ENCODE measurements around the gene TIFAB. TPM values are rescaled to one million over a fixed set of nuclear protein-coding genes. Genes with fewer than 3 reads are reported as not detected.

Gene TIFAB
- total and polyA plus RNA-seq, 7 donors, result 0.46 to 1.4 TPM; not detected in 5

DNA sequence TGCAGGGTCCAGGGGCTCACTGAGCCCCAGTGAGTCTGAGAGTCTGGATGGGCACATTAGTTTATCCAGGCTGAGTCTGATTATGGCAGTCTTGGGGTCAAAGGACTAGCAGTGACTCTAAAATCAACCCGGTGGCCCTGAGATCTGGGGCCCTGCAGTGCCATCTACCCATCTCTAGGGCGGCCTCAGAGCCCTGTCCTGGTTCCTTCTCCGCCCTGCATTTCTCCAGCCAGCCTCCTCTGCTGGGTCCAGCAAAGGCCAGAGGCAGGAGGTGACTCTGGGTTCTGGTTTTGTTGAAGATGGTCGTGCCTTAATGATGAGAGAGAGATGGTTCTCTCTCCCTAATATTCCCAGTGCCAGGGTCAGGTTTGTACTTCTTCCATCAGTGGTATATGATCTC, 20.0 kb downstream of the TIFAB start:
- Histone ChIP-seq H3K27ac (no peak overlapping the region), H3K4me1 (peaks cover 0 to 19% (median 10%) of the 10 kb centered on the region in 4 donors), H3K36me3 (no peaks in the 10 kb centered on the region), H3K27me3 (no peaks in the 10 kb centered on the region), H3K9me3 (peaks cover 0 to 7% (median 2%) of the 10 kb centered on the region in 4 donors), H3K4me3 (no peak overlapping the region)
- no peak for TF ChIP-seq POLR2AphosphoS5 (IDR thresholded peaks at IDR 0.05)
- TF ChIP-seq POLR2A (IDR thresholded peaks at IDR 0.05), result no peak
- TF ChIP-seq, protein P1, sequence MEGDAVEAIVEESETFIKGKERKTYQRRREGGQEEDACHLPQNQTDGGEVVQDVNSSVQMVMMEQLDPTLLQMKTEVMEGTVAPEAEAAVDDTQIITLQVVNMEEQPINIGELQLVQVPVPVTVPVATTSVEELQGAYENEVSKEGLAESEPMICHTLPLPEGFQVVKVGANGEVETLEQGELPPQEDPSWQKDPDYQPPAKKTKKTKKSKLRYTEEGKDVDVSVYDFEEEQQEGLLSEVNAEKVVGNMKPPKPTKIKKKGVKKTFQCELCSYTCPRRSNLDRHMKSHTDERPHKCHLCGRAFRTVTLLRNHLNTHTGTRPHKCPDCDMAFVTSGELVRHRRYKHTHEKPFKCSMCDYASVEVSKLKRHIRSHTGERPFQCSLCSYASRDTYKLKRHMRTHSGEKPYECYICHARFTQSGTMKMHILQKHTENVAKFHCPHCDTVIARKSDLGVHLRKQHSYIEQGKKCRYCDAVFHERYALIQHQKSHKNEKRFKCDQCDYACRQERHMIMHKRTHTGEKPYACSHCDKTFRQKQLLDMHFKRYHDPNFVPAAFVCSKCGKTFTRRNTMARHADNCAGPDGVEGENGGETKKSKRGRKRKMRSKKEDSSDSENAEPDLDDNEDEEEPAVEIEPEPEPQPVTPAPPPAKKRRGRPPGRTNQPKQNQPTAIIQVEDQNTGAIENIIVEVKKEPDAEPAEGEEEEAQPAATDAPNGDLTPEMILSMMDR (IDR thresholded peaks at IDR 0.05), result no peak
- TF ChIP-seq EP300 (IDR thresholded peaks at IDR 0.05), result no peak
- 79 to 84% methylated on average over 4 of the region's 4 CpGs for WGBS, 2 donors
- intact Hi-C loops (cut with DNase I), result no loop called here
- no peak for DNase-seq

DNA sequence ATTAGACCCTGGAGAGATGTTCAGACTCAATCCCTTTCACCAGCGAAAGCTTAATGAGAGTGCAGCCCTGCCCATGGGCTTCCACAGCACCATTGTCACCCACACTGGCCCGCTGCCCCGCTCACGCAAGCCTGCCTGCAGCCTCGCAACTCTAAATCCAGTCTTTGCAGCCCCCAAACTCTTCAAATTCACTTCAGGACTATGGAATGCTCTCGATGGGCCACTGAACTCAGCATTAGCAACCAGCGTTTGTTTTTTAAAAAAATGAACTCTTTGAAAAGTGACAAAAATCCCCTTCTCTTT, 22.1 kb downstream of the TIFAB start:
- no peak for TF ChIP-seq POLR2AphosphoS5 (IDR thresholded peaks at IDR 0.05)
- no peak for TF ChIP-seq POLR2A (IDR thresholded peaks at IDR 0.05)
- TF ChIP-seq, protein P1 (IDR thresholded peaks at IDR 0.05), result no peak
- no peak for TF ChIP-seq EP300 (IDR thresholded peaks at IDR 0.05)
- intact Hi-C loops (cut with DNase I), result no loop called here
- WGBS, 2 donors, result 86 to 90% methylated on average over 7 of the region's 7 CpGs
- no peak overlapping the region for H3K4me3 ChIP-seq
- H3K27ac ChIP-seq, result no peak overlapping the region
- H3K4me1 ChIP-seq, result peaks cover 0 to 18% (median 10%) of the 10 kb centered on the region in 4 donors
- no peak for DNase-seq
- no peaks in the 10 kb centered on the region for H3K27me3 ChIP-seq
- peaks cover 0 to 7% (median 2%) of the 10 kb centered on the region in 4 donors for H3K9me3 ChIP-seq
- no peaks in the 10 kb centered on the region for H3K36me3 ChIP-seq

DNA sequence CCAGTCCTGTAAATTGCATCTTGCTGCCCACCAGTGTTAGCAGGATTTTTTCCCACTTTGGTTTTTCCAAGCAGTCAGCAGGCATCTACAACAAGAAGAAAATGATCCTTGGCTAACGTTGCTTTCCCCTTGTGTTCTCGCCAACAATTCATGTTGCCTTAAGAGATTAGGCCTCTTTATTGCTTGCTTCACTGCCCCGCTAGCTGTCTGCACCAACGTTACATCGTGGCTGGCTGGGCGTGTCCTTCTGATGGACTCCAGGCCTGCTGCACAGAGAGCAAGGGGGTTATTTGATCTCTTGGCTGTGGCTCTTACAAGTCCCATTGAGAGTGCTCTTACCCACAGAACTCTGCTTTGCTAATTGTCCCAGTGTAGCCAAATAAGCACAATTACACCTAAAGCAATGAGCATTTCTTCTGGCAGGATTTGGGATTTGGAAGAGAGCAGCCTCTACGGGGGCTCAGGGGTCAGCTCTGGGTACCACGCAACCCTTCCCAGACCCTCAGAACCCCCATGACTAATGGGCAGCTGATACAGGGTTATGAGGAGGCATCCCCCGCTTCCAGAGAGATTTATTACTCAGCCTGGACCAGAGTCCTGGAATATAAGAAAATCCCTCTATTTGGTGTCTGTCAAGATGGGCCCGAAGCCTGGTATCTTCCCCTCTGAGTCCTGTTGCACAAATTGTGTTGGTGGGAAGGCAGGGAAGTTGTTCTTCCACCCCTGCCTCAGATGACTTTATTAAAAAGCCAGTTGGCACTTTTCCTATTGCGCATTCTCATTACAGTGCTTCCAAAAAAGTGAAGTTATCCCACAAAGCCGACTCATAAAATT, 22.6 kb downstream of the TIFAB start:
- H3K27me3 ChIP-seq, result no peaks in the 10 kb centered on the region
- H3K27ac ChIP-seq, result no peak overlapping the region
- H3K4me3 ChIP-seq, result no peak overlapping the region
- H3K36me3 ChIP-seq, result no peaks in the 10 kb centered on the region
- peak in 2 of 4 donors; percentile 29 to 30 for TF ChIP-seq POLR2AphosphoS5 (IDR thresholded peaks at IDR 0.05)
- TF ChIP-seq EP300 (IDR thresholded peaks at IDR 0.05), result no peak
- peaks cover 0 to 7% (median 2%) of the 10 kb centered on the region in 4 donors for H3K9me3 ChIP-seq
- no peak for DNase-seq
- WGBS, 2 donors, result 46 to 61% methylated on average over 12 of the region's 12 CpGs
- H3K4me1 ChIP-seq, result peaks cover 0 to 13% (median 6%) of the 10 kb centered on the region in 4 donors
- intact Hi-C loops (cut with DNase I), result no loop called here

DNA sequence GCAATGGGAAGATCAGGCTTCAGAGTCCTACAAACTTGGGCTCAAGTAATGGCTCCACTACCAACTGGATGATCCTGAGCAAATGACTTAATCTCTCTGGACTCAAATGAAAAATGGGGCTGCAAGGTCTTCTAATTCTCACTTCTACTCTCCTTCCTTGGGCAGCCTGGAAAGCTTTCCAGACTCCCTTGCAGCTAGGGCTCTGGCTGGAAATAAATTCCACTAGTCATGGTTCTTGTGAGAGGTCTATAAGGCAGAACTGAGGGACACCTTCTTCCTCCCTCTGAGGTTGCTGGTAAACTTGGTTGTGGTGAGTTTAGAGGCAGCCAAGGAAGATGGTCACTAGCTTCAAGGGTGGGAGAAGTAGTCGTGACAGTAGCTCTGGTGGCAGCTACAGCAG, 23.6 kb downstream of the TIFAB start:
- Histone ChIP-seq H3K36me3 (no peaks in the 10 kb centered on the region), H3K27ac (no peak overlapping the region), H3K4me3 (no peak overlapping the region), H3K27me3 (no peaks in the 10 kb centered on the region), H3K4me1 (peaks cover 0 to 9% (median 2%) of the 10 kb centered on the region in 4 donors), H3K9me3 (peaks cover 0 to 7% (median 2%) of the 10 kb centered on the region in 4 donors)
- intact Hi-C loops (cut with DNase I), result no loop called here
- TF ChIP-seq, protein P1 (IDR thresholded peaks at IDR 0.05), result no peak
- TF ChIP-seq POLR2A (IDR thresholded peaks at IDR 0.05) (no peak), POLR2AphosphoS5 (IDR thresholded peaks at IDR 0.05) (no peak), EP300 (IDR thresholded peaks at IDR 0.05) (no peak)
- 76 to 78% methylated on average over 1 of the region's 1 CpG for WGBS, 2 donors
- no peak for DNase-seq

DNA sequence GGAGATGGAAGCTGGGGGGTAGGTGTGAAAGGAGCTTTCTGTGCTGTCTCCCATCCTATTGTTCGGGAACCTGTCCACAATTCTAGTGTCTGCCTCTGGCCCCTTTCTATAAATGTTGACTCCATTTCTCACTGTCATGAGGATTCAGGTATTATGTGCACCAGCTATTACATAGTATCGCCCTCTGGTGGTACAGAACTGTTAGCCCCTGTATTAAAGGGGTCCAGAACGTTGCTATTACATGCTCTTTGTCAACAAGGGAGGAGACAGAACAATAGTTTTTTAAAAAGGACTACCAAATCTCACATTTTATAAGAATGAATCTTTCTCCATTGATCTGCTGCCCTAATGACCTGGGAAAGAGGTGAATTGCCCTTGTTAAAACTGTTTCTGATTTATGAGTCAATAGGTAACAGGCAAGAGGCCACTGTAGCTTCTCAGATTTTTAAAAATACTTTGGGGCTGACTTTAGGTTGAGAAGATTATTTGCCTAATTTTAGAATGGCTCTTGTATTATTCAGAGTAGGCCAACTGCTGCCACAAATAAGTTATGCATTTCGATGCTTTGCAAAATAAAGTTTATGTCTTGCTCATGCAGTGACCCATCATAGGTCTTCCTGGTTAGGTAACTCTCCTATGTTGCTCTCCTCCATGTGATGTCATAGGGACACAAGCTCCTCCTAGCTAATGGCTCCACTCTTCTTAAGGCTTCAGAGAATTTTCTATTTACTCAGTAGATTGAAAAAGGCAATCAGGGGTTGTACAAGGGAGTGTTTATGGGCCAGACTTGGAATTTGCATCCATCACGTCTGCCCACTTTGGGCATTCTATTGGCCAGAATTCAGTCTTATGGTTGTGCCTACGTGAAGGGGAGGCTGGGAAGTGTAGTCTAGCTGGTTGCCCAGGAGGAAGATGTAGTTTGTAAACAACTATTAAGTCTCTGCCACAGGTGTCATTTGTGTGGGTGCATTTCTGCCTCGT, 25.8 kb downstream of the TIFAB start:
- H3K27ac ChIP-seq, result no peak overlapping the region
- 36 to 45% methylated on average over 7 of the region's 7 CpGs for WGBS, 2 donors
- TF ChIP-seq EP300 (IDR thresholded peaks at IDR 0.05), result no peak
- TF ChIP-seq, protein P1 (IDR thresholded peaks at IDR 0.05), result peak in 3 of 4 experiments; percentile 15 to 34 (median 32)
- H3K27me3 ChIP-seq, result no peaks in the 10 kb centered on the region
- intact Hi-C loops (cut with DNase I), result no loop called here
- H3K4me3 ChIP-seq, result no peak overlapping the region
- no peaks in the 10 kb centered on the region for H3K36me3 ChIP-seq
- no peak for DNase-seq
- H3K4me1 ChIP-seq, result peaks cover 0 to 9% (median 2%) of the 10 kb centered on the region in 4 donors
- peaks cover 0 to 7% (median 2%) of the 10 kb centered on the region in 4 donors for H3K9me3 ChIP-seq

Data from sigmoid colon (tissue), 7 donors.